Dedifferentiated amniotic fluid mesenchymal stem cell (primary cell): Measurements from ENCODE around the gene RELL1.

Source experiments
- DNase-seq: peaks from one replicate; pipeline ENCODE4 v3.0.0-alpha.2; 2016; ENCODE audit errors: extremely low spot score

RELL1 gene

GRCh38 chr4:37601531-37601930 is 84.6 kb downstream of the RELL1 start:
- no peak for DNase-seq

- no peak for DNase-seq
These were observed 86.9 kb downstream of the RELL1 start for GRCh38 chr4:37599092-37599790.

- DNase-seq = no peak
These were observed 89.1 kb downstream of the RELL1 start for GRCh38 chr4:37597034-37597433.

GRCh38 chr4:37595875-37596680 is 90.1 kb downstream of the RELL1 start:
- no peak for DNase-seq

- DNase-seq = no peak
These were observed 92.1 kb downstream of the RELL1 start for GRCh38 chr4:37594099-37594498.

GRCh38 chr4:37591349-37591748 is 94.8 kb downstream of the RELL1 start:
- no peak for DNase-seq

GRCh38 chr4:37590016-37590415 is 96.2 kb downstream of the RELL1 start:
- DNase-seq = no peak

GRCh38 chr4:37588150-37588549 is 98.0 kb downstream of the RELL1 start:
- DNase-seq = no peak

GRCh38 chr4:37586194-37586593 is 100.0 kb downstream of the RELL1 start:
- DNase-seq = no peak

- DNase-seq = no peak
These were observed 101.6 kb downstream of the RELL1 start for GRCh38 chr4:37584493-37585060.

- no peak for DNase-seq
These were observed 102.1 kb downstream of the RELL1 start for GRCh38 chr4:37584071-37584470.

- no peak for DNase-seq
These were observed 112.6 kb downstream of the RELL1 start for GRCh38 chr4:37573566-37573965.

- no peak for DNase-seq
These were observed 117.7 kb downstream of the RELL1 start for GRCh38 chr4:37568489-37568888.

- no peak for DNase-seq
These were observed 118.3 kb downstream of the RELL1 start for GRCh38 chr4:37567836-37568235.

- DNase-seq = no peak
These were observed 123.6 kb downstream of the RELL1 start for GRCh38 chr4:37562592-37562991.

- no peak for DNase-seq
These were observed 124.4 kb downstream of the RELL1 start for GRCh38 chr4:37561803-37562207.

- DNase-seq = no peak
These were observed 124.9 kb downstream of the RELL1 start for GRCh38 chr4:37561196-37561802.
